HG02571 (cell line): ENCODE measurements around the gene CCNK.
A peak's percentile ranks its signal among the peaks of the same experiment; 100 is the strongest.

ENCODE experiments used
- ATAC-seq: cut with Tn5 transposase; IDR thresholded peaks from one replicate; pipeline ENCODE4 v1.9.1; 2021; ENCODE audit warnings: mild to moderate bottlenecking, moderate library complexity; ENCODE audit not compliant: unreplicated experiment

The CCNK gene

GRCh38 chr14:99518441-99519346 is 37.5 kb downstream of the CCNK start:
- peak; percentile 53 for ATAC-seq

- no peak for ATAC-seq
Observed at GRCh38 chr14:99519347-99519881, 38.2 kb downstream of the CCNK start.

GRCh38 chr14:99519931-99520421 is 38.8 kb downstream of the CCNK start:
- no peak for ATAC-seq

- ATAC-seq: no peak
Observed at GRCh38 chr14:99520571-99521081, 39.4 kb downstream of the CCNK start.

GRCh38 chr14:99521176-99522024 is 40.2 kb downstream of the CCNK start:
- no peak for ATAC-seq

- no peak for ATAC-seq
Observed at GRCh38 chr14:99522025-99522401, 40.8 kb downstream of the CCNK start.

GRCh38 chr14:99522457-99522891 is 41.3 kb downstream of the CCNK start:
- ATAC-seq: no peak

GRCh38 chr14:99522934-99523703 is 41.9 kb downstream of the CCNK start:
- ATAC-seq: no peak

- no peak for ATAC-seq
Observed at GRCh38 chr14:99523704-99524055, 42.5 kb downstream of the CCNK start.

GRCh38 chr14:99524091-99524661 is 43.0 kb downstream of the CCNK start:
- ATAC-seq: no peak

GRCh38 chr14:99524804-99525698 is 43.8 kb downstream of the CCNK start:
- no peak for ATAC-seq

- ATAC-seq: no peak
Observed at GRCh38 chr14:99525699-99526080, 44.5 kb downstream of the CCNK start.

GRCh38 chr14:99527026-99527425 is 45.8 kb downstream of the CCNK start:
- no peak for ATAC-seq

- no peak for ATAC-seq
Observed at GRCh38 chr14:99527427-99528076, 46.3 kb downstream of the CCNK start.

- ATAC-seq: no peak
Observed at GRCh38 chr14:99529899-99530298, 48.7 kb downstream of the CCNK start.

- ATAC-seq: no peak
Observed at GRCh38 chr14:99530407-99531155, 49.4 kb downstream of the CCNK start.

GRCh38 chr14:99531251-99532096 is 50.3 kb downstream of the CCNK start:
- ATAC-seq: no peak
